NB4 (cell line): ENCODE data around the gene IVNS1ABP.
A peak's percentile ranks its signal among the peaks of the same experiment; 100 is the strongest.

Source experiments
- DNase-seq: peaks from one replicate; pipeline ENCODE4 v3.0.0; 2010; ENCODE audit warnings: low read depth
- H3K4me3 ChIP-seq: one replicate; pipeline ENCODE4 v1.5.1; 2011; ENCODE audit warnings: mild to moderate bottlenecking, low read depth, low read length, moderate library complexity
- MYC ChIP-seq: IDR thresholded peaks from 2 replicates; pipeline ENCODE4 v1.6.1; 2011; ENCODE audit warnings: low read depth, low read length
- POLR2A ChIP-seq: IDR thresholded peaks from 2 replicates; pipeline ENCODE4 v1.6.1; 2011; ENCODE audit warnings: mild to moderate bottlenecking; ENCODE audit not compliant: insufficient read length; ENCODE audit errors: extremely low read depth
- TF ChIP-seq, protein P1 (sequence below): IDR thresholded peaks from one replicate; pipeline ENCODE4 v1.5.1; 2012; ENCODE audit warnings: low read depth, low read length
- TF ChIP-seq, protein P2 (sequence below): IDR thresholded peaks from 2 replicates; pipeline ENCODE4 v1.6.1; 2011; ENCODE audit warnings: low read depth, low read length

IVNS1ABP gene

DNA sequence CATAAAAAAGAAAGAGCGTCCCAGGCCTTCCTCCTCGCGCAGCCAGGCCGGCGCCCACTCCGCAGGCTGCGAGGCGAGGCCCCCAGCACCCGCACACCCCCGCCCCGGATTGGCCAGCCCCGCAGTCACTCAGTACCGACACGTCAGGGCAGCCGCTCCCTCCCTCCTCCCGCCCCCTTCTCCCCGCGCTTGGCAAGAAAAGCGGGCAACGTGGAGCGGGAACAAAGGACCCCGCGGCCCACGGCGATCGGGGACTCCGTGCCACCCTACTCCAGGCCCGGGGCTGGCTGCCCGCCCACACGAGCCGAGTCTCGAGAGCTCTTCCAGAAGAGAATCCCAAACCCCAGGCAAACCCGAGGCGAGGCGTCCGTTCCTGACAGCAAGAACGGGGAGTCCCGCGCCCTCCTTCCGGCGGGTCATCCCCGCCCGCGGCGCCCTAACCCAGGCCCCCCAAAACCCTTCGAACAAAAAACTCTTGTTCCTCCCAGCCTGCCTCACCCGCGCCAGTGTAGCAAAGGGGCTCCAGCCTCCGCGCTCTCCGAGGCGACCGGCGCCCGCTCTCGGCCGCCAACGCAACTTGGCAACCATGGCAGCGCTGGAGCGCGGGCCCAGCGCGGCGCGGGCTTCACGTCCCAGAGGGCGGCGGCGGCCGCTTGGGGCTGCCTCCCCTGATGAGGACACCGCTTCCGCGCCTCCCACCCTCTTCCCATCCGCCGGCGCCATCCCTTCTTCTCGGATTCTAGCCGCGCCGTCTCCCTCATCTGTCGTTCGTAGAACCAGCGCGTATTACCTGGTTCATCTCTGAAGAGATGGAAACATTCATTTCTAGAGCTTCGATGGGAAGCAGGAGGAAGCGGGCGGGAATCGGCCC lies 645 bp downstream of the IVNS1ABP start:
- peak overlapping the region; percentile 92 for H3K4me3 ChIP-seq
- TF ChIP-seq POLR2A (peak; percentile 71), MYC (peak; percentile 68)
- TF ChIP-seq, protein P1, sequence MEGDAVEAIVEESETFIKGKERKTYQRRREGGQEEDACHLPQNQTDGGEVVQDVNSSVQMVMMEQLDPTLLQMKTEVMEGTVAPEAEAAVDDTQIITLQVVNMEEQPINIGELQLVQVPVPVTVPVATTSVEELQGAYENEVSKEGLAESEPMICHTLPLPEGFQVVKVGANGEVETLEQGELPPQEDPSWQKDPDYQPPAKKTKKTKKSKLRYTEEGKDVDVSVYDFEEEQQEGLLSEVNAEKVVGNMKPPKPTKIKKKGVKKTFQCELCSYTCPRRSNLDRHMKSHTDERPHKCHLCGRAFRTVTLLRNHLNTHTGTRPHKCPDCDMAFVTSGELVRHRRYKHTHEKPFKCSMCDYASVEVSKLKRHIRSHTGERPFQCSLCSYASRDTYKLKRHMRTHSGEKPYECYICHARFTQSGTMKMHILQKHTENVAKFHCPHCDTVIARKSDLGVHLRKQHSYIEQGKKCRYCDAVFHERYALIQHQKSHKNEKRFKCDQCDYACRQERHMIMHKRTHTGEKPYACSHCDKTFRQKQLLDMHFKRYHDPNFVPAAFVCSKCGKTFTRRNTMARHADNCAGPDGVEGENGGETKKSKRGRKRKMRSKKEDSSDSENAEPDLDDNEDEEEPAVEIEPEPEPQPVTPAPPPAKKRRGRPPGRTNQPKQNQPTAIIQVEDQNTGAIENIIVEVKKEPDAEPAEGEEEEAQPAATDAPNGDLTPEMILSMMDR = no peak
- TF ChIP-seq, protein P2, sequence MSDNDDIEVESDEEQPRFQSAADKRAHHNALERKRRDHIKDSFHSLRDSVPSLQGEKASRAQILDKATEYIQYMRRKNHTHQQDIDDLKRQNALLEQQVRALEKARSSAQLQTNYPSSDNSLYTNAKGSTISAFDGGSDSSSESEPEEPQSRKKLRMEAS = peak; percentile 42; the same call in 1 of the 2 replicates
- DNase-seq = peak; percentile 91

DNA sequence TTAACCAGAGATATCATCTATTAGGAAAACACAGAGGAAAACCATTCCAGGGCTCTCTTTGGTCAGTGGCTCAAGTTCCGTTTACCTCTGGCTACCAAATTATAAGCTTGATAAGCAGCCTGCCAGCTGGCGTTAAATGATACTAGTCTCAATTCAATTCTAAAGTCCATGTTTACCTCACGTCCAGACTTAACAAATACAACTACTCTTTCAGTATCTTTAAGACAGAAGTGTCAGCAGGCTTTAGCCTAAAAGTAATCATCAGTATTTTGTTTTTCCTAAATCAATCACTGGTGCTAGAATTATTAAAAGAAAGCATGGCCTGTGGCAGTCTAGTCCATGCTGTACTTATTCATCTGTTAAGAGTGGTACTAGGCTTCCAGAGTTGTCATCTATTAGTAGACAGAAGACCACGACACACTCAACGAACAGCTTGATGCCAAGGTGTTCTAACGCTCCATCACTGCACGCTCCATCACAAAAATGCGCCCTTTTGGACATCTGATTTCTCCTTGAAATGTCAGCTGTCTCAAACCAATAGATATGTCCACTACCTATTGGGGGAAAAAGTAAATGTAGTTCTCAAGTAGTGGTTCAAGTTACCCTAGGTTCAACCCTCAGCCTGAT lies 1.5 kb downstream of the IVNS1ABP start:
- H3K4me3 ChIP-seq = peak overlapping the region; percentile 92
- TF ChIP-seq MYC (no peak), POLR2A (no peak)
- TF ChIP-seq, protein P1 = no peak
- TF ChIP-seq, protein P2 = no peak
- DNase-seq = peak; percentile 21

DNA sequence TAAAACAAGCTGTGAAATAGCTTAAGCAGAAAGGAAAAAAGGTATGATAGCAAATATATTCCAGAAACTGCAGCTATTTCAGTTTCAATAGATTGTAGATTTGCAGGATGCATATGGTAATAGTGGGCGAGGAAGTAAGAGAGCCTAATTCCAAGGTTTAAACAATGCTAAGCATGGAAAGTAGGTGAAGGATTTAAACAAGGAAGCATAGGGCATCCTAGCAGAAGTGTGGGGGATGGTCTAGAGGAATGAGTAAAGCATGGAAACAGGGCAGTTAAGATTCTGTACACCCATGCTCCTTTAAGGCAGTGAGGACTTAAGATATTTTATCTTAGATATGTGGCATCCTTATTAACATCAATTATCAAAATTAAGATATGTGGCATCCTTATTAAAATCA lies 2.6 kb downstream of the IVNS1ABP start:
- no peak for DNase-seq
- TF ChIP-seq, protein P2 = no peak
- TF ChIP-seq, protein P1 = no peak
- TF ChIP-seq POLR2A (no peak), MYC (no peak)
- H3K4me3 ChIP-seq = peak overlapping the region; percentile 92

DNA sequence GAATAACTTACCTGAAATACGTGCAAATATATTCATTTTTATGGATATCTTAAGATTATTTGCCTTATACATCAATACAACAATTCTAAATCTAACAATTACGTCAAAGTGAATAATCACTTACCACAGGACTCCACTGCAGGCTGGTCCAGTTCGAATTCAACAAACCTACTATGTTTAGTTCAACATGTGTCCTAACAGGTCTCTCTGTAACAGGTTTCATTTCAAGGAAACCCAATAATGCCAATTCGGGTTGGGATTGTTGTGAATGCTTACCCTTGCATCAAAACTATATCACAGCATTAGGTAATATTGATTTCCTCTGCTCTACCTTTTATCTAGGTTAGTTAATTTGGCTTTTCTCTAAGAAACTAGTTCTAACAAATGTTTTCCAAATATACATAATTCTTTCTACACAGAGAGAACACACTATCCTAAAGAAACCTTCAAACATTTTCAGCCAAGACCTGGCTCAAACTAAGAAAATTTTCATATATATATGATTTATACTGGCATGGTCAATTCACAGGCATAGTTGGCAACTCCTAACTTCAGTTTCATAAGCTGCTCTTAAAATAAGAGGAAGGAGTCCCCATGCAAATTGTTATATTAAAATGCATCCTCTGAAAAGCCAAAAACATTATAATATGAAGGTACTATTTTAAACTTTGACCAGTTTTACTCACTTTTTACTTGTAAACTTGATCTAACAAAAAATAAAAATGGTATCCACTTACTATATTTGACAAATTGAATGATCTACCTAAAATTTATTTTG lies 4.5 kb downstream of the IVNS1ABP start:
- no peak for DNase-seq
- H3K4me3 ChIP-seq = peak overlapping the region; percentile 92
- TF ChIP-seq MYC = no peak
- no peak for TF ChIP-seq POLR2A
- TF ChIP-seq, protein P2 = no peak
- TF ChIP-seq, protein P1 = no peak

DNA sequence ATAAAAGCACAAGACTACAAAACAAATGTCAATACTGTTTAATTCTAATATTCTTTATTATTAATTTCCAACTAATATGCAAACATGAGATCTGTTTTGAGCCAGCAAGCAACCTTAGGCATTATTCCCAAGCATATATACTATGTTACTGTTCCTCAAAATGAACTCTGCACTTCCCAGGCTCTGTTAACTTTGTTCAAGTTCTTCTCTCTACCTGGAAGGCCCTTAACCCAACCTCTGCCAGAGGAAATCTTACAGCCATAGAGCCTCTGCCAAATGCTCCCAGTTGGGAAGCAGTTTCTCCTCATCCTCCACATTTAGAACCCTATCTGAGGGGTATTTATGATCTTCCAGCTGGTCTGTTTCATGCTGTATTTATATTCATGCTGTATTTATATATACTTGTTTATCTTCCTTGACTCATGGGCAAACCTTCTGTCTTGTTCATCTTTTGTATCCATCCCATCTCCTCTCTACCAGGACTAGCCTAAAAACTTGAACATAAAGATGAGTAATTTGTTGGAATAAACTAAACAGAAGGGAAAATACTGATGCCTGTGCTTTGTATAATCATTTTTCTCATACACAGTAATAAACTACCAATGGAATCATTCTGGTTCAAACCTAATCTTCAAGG lies 5.3 kb downstream of the IVNS1ABP start:
- DNase-seq = no peak
- peak overlapping the region; percentile 41 for H3K4me3 ChIP-seq
- TF ChIP-seq MYC = no peak
- TF ChIP-seq, protein P1 = no peak
- TF ChIP-seq, protein P2 = no peak
- no peak for TF ChIP-seq POLR2A
